Measurements from ENCODE around the gene PNPLA1.
A peak's percentile ranks its signal among the peaks of the same experiment; 100 is the strongest.

The PNPLA1 gene, protein sequence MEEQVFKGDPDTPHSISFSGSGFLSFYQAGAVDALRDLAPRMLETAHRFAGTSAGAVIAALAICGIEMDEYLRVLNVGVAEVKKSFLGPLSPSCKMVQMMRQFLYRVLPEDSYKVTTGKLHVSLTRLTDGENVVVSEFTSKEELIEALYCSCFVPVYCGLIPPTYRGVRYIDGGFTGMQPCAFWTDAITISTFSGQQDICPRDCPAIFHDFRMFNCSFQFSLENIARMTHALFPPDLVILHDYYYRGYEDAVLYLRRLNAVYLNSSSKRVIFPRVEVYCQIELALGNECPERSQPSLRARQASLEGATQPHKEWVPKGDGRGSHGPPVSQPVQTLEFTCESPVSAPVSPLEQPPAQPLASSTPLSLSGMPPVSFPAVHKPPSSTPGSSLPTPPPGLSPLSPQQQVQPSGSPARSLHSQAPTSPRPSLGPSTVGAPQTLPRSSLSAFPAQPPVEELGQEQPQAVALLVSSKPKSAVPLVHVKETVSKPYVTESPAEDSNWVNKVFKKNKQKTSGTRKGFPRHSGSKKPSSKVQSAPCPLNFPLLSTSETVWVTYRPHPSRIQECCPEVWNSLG

DNA sequence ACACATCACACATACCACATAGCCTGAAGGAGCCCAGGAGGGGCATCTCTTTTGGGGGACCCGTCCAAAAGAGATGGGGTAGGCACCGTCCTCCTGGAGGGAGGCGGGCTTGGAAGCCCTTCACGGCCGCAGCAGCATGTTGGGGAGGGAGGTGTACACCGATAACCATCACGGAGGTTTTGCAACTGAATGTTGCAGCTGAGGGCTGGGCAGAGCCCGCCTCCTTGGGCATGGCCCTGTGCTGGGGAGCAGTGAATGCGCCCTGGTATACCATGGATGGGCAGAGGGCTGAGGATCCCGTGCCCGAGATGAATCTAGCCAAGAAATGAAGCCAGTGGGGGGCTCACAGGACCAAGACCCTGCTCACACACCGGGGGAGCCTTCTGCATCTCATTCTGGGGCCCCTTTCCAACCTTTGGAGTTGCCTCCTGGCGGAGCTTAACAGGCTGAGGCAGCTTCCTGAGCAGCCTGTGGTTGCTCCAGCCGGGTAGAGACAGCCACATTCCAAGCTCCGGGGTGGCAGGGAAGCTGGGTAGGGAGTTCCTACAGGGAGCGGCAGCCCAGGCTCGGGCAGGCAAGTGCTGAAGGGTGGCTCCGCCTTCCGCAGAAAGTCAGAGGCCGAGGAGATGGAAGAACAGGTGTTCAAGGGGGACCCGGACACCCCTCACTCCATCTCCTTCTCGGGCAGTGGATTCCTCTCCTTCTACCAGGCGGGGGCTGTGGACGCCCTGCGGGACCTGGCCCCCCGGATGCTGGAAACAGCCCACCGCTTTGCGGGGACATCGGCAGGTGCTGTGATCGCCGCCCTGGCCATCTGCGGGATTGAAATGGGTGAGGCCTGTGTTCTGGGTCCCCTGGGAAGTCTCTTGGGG lies at the start of gene PNPLA1:
Gene PNPLA1, plus strand, starts transcription at position 227 of the 872 bp plus-strand sequence. Its CDS starts 400 bp downstream, at position 627.
- peak; percentile 33 for DNase-seq (ENCODE audit: low spot score)

DNA sequence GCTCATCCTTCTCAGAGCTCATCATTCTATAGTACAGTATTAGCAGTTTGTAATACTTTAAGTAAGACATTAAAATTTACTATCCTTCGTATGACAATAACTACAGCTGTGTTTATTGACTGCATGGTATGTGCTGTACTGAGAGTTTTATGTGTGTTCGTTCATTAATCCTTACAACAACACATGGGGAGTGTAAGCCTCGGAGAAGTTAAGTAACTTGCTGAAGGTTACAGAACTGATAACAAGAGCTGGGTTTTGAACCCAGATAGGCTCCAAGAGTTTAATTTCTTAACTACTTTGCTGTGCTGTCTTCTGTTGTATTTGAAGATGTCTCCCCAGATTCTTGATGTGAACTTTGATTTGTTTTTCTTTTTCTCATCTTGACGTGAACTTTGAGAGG lies 49.6 kb upstream of the PNPLA1 start:
- no peak for DNase-seq (ENCODE audit: low spot score)

DNA sequence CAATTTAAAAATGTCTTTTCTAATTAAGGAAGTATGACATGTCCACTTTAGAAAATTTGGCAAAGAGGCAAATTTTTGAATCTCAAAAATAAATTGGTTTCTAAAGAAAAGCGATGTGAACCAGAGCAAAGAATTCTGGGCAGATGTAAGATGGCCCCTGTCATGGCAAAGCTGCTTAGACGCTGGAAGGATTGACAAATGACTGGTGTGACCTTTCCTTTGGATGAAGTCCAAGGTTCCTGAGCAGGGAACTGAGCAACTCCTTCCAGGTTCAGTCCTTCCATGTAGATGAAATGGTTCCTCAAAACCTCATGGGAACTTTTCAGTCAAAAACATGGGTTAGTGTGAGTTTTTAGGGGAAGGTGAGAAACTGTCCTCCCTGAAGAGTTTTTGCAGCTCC lies 48.2 kb upstream of the PNPLA1 start:
- DNase-seq (ENCODE audit: low spot score), result no peak

DNA sequence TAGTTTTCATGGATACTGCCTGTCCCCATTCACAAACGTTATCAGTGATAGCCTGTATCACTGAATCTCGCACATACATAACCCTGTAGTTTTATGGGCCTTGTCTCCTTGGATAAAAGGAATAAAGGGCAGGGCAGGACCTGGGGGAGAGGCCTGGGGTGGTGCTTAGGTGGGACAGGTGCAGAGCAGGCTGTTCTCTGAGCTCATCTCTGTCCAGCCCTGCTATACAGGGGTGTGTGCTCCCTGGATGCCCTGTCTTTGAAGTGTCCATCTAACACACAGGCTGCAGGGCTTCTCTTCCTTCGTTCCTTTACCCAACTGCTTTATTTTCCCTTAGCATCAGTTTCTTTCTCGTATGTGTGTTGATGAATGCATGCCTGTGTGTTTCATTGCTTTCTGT lies 46.9 kb upstream of the PNPLA1 start:
- no peak for DNase-seq (ENCODE audit: low spot score)

DNA sequence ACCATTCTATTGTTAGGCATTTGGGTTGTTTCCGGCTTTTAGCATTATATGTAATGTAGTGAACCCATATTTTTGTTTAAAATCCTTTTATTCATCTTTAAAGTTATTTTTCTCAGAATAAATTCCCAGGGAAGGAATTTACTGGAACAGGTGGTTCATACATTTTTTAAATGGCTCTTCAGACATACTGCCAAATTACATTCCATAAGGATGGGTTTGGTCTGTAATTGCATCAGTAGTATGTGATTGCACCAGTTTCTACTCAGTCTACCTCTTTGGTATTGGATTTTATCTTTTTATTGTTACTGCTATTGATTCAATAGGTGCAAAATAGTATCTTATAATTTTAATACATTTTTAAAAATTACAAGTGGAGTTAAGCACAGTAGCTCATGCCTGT lies 46.2 kb upstream of the PNPLA1 start:
- DNase-seq (ENCODE audit: low spot score), result peak; percentile 50

DNA sequence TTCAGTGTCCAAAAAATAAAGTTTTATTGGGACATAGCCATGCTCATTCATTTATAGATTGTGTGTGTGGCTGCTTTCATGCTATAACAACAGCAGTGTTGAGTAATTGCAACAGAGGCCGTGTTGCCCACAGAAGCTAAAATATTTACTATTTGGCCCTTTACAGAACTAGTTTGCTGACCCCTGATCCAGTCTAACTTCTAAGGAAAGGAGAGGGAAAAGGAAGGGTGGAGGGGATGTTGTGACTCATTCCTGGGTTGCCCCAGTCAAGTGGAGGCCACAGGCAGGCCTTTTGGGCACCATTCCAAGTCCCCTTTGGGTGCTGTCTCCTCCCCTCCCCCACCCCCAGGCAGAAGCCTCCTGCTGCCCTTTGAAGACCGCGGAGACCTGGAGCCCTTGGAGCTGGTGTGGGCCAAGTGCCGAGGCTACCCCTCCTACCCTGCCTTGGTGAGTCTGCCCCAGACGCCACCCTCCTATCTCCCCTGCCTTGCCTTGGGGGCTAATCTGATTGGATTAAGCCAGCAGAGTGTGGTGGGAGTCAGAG lies 44.9 kb upstream of the PNPLA1 start:
- DNase-seq (ENCODE audit: low spot score), result no peak

DNA sequence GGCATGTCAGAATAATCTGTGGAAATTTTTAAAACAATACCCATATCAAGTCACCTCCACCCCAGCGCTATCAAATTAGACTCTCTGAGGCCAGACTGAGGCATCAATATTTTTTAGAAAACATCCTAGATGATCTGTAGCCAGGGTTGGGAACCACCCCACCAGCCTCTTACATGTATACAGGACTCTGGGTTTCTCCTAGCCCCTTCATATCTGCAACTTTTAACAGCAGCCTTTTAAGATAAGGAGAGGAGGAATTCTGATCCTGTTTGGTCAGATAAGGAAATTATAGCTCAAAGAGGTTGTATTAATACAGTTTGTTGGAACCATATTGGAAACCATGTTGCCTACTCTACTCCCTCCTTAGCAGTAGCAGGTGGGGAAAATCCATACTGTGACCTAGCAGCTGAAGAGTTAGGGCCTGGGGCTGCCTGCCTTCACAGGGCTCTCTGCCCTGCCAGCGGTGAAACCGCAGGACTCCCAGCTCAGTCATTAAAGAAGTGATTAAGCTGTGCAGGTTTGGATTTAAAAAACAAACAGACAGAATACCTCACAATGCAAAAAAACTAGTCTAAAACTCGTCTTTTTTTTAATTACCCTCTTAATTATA lies 43.3 kb upstream of the PNPLA1 start:
- DNase-seq (ENCODE audit: low spot score), result no peak

DNA sequence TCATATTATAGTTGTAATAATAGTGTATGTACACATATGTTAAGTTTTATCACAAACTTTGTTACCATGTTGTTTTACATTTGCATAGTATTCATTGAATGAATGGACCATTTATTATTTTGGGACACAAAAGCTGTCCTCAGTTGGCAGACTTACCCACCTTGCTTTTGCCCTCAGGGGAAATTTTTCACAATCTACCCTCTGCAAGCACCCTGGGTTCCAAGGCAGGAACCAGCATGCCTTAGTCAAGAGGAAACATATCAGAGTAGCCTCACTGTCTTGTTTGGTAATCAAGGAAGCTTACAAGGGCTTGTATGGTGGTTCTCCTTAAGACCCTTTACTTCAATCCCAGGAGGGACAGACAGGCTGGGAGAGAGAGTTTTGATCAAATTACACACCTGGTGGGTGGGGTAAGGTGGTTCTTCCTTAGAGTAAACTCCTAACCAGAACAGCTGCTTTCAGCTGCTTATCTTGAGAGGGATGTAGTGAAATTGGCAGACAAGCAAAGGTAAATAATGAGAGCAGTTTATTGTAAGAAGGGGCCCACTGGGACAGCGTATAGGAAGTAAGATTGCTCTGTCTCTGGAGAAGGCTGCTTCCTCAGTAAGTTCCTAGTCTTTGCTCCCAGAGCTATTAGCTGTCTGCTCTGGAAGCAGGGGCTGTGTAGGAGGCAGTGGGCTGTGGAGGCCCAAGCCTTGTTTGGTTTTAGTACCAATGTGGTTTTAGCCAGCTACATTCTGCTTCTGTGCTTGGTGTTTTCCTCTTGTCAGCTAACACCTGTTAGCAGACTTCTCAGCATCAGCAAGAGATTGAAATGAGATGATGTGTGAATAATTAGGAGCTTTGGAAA lies 42.3 kb upstream of the PNPLA1 start:
- no peak for DNase-seq (ENCODE audit: low spot score)

DNA sequence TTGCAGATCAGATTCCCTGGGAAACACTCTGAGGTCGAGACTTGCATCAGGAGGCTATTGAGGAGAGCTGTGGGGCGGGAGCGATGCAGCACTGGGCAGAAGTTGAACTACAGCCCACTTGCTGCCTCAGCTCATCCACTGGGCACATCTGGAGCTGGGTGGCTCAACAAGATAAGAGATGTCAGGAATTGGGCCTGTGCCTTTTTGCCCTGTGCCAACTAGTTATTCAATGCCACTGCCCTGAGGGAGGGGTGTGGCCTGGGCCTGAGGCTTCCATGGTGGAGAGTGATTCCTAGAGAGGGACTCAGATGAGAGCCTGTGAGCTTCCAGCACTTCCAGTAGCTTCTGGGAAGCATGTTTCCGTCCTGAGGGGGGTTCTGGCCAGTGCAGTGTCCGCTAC lies 40.6 kb upstream of the PNPLA1 start:
- no peak for DNase-seq (ENCODE audit: low spot score)

DNA sequence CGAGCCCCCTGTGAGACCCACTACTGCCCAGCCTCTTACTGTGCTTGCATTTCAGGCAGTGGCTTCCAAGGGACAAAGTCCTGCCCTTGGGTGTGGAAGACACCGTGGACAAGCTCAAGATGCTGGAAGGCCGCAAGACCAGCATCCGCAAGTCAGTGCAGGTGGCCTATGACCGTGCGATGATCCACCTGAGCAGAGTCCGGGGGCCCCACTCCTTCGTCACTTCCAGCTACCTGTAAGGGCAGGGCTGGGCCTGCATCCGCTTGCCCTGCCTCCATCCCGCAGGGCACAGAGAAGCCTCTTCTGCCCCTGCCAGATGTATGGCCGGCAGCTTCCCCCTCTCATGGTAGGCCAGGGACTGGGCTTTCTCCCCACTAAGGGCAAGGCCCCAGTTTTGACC lies 39.5 kb upstream of the PNPLA1 start:
- DNase-seq (ENCODE audit: low spot score), result no peak

DNA sequence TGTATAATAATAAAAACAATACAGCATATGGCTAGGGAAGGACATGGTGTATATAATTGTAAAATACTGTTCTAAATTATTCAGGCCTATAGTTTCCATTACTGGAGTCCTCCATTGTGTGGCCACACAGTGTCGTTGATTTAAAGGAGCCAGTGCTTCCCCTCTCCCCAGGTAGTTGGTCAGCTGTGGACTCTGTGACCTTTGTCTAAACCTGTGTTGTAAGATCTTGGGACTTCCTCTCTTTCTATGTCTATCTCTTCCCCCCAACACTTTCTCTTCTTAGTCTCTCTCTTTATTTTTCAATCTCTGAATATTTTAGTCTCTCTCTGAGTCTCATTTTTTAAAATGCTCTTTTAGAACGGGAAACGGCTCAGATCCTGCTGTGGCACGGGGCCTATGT lies 37.7 kb upstream of the PNPLA1 start:
- DNase-seq (ENCODE audit: low spot score), result no peak

DNA sequence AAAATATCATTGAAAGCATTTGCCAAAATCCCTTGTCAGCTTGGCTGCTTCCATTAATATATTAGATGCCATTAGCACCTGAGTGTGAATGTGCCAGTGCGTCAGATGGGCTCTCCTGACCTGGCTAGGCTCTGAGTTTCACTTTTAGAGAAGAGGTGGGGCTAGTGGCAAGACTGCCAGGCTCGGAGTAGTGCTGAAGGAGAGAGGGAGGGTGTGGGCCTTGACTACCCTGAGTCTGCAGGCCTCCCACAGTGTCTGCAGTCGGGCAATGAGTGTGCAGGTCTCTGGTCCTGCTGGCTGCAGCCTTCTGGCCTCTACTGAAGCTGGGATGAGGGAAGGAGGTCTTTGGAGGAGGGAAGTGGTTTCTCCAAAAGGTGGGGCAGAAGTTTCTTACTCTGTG lies 34.6 kb upstream of the PNPLA1 start:
- DNase-seq (ENCODE audit: low spot score), result no peak

DNA sequence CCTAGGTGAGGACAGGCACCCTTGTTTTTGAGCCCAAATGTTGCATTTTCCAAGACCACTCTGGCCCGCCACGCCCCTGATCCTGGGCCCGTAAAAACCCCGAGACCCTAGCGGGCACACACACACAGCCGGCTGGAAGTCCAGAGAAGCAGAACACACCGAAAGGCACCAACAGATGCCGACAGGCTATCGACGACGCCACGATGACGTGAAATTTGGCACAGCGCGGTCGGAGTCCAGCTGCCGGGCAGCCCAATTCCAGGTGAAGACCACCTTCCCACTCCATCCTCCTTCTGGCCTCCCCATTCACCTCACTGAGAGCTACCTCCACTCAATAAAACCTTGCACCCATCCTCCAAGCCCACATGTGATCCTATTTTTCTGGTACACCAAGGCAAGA lies 34.0 kb upstream of the PNPLA1 start:
- DNase-seq (ENCODE audit: low spot score), result no peak

DNA sequence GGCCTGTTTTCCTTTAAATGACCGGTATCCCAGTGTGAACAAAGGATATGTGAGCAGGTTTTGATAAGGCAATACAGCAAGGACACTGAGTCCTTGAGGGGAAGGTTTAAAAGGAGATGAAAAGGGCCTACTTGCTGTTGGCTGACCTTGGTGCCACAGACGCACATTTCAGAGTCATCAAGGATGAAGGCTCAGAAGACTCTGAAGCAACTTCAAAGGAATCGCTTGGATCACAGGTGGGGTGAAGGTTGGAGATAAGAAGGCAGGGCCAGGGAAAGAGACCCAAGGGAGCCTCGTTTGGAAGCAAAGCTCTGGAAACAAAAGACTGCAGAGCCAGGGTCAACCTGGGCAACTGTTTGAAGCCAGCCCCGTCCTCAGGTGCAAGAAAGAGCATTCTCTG lies 30.1 kb upstream of the PNPLA1 start:
- DNase-seq (ENCODE audit: low spot score), result no peak

DNA sequence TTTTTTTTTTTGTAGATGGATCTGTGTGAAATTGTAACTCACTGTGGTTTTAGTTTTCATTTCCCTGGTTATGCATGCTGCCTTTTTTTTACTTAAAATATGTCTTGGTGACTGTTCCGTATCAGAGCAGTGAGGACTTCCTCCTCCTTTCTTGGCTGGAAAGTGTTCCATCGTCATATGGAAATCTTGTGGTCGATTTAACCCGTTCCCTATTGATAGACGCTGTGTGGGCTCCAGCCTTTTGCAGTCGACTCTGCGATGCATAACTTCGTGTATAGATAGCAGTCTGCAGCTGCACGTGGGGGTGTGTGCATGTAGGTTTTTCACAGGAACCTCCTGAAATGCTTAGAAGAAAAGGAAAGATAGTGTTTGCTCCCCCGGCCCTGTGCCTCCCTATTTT lies 28.1 kb upstream of the PNPLA1 start:
- peak; percentile 20 for DNase-seq (ENCODE audit: low spot score)

DNA sequence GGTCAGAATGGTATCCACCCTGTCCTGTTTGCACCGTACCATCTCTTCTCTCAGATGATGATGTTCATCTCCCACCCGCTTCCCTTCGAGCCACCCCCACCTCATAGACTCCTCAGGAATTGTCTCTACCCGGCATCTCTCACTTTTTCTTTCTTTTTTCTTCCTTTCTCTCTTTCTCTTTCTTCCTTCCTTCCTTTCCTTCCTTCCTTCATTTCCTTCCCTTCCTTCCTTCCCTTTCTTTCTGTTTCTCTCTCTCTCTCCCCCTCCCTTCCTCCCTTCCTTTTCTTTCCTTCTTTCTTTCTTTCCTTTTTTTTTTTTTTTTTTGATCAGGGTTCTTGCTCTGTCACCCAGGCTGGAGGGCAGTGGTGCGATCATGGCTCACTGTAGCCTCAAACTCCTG lies 27.7 kb upstream of the PNPLA1 start:
- DNase-seq (ENCODE audit: low spot score), result no peak

DNA sequence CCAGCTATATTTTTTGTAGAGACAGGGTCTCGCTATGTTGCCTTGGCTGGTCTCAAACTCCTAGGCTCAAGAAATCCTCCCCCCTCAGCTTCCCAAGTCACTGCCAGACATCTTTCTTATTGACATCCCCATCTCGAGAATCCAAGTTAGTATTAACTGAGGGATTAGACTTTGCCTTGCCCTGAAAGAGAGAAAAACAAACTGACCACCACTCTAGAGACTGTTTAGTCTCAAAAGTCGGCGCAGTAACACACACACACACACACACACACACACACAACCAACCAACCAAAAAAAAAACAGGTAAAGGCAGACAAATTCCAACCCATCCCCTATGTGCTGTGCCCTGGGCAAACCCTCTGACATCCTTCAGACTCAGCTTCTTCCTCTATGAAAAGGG lies 27.2 kb upstream of the PNPLA1 start:
- DNase-seq (ENCODE audit: low spot score), result no peak

DNA sequence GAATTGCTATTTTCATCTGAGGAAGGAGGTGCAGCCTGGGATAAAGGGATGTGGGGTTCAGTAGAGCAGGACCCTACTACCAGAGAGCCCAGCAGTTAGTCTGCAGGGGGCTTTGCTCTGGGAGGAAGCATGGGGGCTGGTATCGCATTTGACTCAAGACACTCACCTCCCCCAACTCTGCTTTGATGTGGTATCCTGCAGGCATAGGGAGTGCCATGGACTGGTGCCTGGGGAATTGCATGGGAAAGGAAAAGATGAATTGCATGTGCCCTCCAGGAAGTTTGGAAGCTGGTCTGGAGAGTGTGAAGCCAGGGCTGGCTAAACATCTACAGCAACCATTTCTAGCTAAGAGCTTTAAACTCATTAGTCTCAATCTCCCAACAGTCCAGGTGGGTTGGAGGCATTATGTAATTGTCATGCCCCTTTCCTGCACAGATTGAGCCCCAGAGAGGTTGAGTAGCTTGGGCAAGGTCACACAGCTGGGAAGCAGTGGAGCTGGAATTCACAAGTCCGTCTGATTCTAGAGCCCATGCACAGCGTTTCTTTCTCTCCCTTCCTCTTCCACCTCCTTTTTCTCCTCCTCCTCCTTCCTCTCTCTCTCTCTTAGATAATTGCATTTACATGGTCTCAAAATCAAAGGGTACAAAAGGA lies 26.2 kb upstream of the PNPLA1 start:
- no peak for DNase-seq (ENCODE audit: low spot score)

DNA sequence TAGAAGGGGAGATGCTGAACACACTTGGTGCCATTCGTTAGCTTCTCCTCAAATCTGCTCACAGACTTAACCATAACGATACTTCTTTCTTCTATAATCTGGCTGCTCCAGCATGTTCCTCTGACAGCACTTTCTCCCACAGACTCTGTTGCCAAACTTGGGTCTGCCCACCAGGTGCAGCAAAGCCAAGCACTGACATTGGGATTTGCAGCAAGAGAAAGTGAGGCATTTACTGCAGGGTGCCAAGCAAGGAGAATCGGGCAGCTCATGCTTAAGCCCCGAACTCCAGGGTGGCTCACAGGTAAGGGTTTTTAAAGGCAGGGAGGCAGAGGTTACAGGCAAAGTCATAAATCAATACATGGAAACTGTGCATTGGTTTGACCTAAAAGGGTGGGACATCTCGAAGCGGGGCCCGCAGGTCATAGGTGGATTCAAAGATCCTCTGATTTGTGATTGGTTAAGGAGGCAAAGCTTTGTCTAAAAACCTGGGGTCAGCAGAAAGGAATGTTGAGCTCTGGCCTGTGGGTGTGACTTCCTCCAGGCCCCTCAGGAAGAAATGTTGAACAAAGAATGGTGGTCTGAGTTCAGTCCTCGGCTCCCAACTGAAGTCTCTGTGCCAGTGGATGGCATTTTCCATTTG lies 25.1 kb upstream of the PNPLA1 start:
- no peak for DNase-seq (ENCODE audit: low spot score)

DNA sequence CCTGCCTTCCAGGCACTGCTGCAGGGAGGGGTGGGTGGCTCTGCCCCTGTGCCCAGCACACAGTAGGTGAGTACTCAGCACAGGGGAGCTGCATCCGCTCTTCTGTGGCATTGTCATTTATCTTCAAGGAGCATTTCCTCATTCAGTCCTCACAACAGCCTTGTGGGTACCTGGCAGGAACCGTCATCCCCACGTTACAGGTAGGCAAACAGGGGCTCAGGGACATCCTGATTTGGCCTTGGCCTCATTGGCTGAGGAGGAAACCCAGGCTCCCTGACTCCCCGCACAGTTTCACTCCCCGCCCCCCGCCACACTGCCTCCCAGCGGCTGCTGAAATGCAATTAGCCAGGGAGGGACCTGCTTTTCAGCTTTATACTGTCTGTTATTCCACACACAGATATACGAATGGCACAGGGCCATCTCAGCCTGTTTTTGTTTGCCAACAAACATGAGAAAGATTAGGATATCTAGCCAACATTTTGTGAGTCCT lies 24.2 kb upstream of the PNPLA1 start:
- no peak for DNase-seq (ENCODE audit: low spot score)

Data from GM03348 (cell line).